ENCODE measurements around the gene STK32B.

Gene STK32B

GRCh38 chr4:5446595-5447226 lies 395.4 kb downstream of the STK32B start:
- DNase-seq (ENCODE audit: low read depth) = no peak

DNA sequence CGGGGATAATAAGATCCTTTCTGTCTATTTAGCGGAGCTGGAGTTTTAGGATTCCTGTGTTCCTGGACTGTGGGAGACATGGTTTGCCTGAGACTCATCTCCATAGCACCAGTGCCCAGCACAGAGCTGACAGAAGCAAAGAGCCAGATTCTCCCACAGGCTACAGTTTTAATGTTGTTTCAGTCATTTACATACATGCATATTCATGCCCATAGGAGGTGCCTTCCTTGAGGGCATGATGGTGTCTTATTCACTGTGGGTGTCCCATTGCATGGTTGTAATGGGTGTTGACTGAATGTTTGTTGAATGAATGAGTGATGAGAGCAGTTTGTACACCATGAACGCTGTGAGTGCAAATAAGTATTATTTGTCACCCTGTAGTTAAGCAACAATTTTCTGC lies 396.5 kb downstream of the STK32B start:
- no peak for DNase-seq (ENCODE audit: low read depth)

- no peak for DNase-seq (ENCODE audit: low read depth)
Measured at GRCh38 chr4:5448221-5448620, 396.9 kb downstream of the STK32B start.

GRCh38 chr4:5451243-5451642 lies 400.0 kb downstream of the STK32B start:
- no peak for DNase-seq (ENCODE audit: low read depth)

DNA sequence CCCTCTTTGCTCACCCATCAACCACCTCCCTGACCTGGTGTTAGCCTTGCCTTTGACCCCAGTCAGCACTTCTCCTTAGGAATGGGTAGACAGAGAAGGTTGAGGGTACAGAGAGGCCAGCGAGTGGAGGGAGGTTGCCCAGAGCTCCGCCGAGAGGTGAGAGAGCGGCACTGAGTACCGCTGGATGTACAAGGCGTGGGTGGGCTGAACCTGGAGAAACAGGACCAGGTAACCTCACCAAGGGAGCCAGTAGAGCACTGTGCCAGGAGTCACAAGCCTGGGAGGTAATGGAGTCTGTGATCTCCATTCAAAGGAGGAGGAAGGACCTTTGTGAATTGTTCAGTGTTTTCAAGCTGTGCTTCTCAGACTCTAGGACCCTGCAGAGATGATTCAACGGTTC lies 400.9 kb downstream of the STK32B start:
- no peak for DNase-seq (ENCODE audit: low read depth)

GRCh38 chr4:5455003-5455585 lies 403.8 kb downstream of the STK32B start:
- DNase-seq (ENCODE audit: low read depth) = no peak

DNA sequence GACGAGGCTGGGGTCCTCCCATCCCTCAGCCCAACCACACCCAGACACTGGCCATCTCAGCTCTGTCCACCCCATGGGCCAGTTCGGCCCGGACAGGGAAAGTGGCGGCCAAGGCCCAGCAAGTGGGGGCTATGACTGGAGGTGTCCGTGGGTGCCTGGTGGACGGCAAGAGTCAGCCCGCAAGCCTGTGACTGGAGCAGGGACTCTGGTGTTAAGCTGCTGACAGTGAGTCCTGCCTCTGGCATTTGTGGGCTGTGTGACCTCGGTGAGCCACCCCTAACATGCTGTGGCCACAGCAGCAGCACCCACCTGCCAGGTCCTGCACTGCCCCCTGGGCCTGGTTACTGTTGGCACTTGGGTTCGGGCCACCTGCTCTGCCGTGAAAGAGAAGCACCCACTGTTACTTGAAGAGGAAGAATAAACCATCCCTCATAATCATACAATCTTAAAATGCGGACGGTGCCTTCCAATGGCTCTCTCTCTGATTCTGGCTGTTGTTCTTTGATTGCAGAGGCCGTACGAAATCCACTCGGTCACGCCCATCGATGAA lies 405.1 kb downstream of the STK32B start:
- DNase-seq (ENCODE audit: low read depth) = no peak

DNA sequence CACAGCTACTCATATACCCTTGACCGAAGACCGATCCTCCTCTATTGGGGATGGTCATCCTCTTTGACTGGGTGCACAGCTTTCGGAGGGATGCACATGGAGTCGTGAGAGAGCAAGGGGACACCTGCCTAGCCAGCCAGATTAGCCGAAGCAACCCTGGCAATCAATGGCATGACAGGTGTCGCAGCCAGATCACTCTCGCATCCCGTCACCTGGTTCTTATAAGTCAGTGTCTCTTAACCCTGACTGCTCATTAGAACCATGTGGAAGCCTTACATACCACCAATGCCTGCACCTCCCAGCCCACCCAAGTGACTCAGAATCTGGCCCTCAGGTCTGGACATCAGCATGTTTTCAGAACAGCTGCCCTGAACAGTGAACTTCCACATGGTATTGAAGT lies 407.4 kb downstream of the STK32B start:
- no peak for DNase-seq (ENCODE audit: low read depth)

- no peak for DNase-seq (ENCODE audit: low read depth)
Measured at GRCh38 chr4:5459236-5459635, 408.0 kb downstream of the STK32B start.

DNA sequence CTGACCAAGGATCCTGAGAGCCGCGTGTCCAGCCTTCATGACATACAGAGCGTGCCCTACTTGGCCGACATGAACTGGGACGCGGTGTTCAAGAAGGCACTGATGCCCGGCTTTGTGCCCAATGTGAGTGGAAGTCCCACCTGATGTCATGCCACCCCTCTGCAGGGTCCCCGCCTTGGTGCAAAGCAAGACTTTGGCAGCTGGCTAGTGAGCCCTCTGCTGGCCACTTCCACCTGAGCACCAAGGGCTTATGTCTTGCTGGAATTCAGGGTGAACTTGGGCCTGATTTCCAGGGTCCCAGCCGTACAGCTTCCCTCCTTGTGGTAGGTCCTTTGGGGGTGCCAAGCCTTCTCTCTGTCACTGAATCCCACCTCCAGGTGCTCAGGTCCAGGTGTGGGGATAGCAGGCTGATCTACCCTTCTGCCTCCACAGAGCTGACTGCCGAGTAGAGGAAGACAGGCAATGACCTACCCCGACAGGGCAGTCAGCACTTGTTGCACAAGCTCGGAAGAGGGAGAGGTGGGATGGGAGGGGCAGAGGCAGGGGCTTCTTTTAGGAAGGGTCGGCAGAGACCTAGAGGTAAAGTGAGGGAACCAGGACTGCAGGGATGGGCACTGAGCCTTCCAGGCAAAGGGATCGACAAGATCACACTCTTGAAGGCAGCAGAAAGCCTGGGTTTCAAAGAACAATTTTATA lies 409.0 kb downstream of the STK32B start:
- DNase-seq (ENCODE audit: low read depth) = no peak

GRCh38 chr4:5461477-5461876 lies 410.2 kb downstream of the STK32B start:
- no peak for DNase-seq (ENCODE audit: low read depth)

DNA sequence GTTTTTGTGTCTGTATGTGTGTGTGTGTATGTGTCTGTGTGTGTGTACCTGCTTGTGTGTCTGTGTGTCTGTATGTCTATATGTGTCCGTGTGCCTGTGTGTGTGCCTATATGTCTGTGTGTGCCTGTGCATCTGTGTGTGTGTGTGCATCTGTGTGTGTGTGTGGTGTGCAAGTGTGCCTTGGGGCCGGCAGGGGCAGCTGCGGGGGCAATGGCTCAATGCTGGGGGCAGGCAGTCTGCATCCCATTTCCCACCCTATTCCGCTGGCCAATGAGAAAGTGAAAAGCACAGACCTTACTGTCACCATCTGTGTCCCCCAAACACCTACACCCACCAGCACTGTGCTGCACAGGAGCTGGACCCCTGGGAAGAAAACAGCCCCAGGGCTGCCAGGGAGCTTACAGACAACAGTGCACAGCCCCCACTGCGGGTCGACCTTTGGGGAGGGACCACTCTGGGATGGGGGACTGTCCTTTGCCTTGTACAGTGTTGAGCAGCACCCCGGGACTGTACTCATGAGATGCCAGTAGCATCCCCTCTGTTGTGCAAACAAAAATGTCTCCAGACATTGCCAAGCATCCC lies 411.1 kb downstream of the STK32B start:
- DNase-seq (ENCODE audit: low read depth) = no peak

DNA sequence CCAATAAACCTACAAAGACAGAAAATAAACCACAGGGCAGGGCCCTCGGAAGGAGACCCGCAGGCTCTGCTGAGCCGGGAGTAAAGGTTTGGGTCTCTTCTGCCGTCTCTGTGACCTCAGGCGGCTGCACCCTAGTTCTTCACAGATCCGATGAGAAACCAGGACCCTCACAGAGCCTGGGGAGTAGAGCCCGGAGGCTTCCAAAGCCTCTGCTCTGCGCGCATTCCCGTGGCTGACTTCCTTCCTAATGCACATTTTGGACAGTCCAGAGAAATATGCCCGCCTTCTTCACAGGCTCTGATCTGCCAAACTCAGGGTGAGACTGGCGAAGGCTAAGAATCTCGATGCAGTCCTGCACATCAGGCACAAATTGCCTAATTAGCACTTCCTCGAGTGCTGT lies 411.6 kb downstream of the STK32B start:
- DNase-seq (ENCODE audit: low read depth) = no peak

GRCh38 chr4:5463361-5463760 lies 412.1 kb downstream of the STK32B start:
- DNase-seq (ENCODE audit: low read depth) = no peak

- no peak for DNase-seq (ENCODE audit: low read depth)
Measured at GRCh38 chr4:5463936-5464650, 412.8 kb downstream of the STK32B start.

GRCh38 chr4:5465529-5465928 lies 414.2 kb downstream of the STK32B start:
- no peak for DNase-seq (ENCODE audit: low read depth)

GRCh38 chr4:5465956-5466355 lies 414.7 kb downstream of the STK32B start:
- no peak for DNase-seq (ENCODE audit: low read depth)

DNA sequence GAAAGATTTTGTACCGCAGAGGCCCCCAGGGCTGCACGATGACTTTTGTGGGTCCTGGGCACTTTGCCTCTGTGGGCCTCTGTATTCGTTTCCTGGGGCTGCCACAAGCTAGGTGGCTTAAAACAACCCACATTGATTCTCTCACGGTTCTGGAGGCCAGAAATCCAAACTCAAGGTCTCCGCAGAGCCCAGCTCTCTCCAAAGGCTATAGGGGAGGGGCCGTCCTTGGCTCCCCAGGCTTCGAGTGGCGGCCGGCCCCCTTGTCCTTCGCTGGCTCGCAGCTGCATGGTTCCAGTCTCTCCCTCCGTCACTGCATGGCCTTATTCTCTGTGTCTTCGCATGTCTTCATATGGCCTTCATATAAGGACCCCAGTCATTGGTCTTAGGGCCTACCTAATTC lies 415.8 kb downstream of the STK32B start:
- DNase-seq (ENCODE audit: low read depth) = no peak

GRCh38 chr4:5469151-5469775 lies 418.0 kb downstream of the STK32B start:
- no peak for DNase-seq (ENCODE audit: low read depth)

DNA sequence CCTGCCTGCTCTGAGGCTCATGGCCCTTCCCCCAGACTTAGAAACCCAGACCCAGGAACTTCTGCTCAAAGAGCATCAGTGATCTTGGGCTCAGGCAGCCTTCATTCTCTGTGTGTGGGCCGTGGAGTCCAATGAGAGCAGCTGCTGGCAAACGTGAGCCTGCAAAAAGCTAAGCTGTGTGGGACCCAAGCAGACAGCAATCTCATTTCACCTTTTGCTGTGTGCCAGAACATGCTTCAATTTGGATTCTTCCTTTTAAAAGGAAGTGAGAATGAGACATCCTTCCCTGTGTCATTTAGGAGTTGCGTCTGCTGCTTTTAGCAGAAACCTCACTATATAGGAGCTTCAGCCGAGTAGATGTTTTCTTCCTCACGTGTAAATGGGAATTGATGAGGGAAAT lies 418.6 kb downstream of the STK32B start:
- no peak for DNase-seq (ENCODE audit: low read depth)

DNA sequence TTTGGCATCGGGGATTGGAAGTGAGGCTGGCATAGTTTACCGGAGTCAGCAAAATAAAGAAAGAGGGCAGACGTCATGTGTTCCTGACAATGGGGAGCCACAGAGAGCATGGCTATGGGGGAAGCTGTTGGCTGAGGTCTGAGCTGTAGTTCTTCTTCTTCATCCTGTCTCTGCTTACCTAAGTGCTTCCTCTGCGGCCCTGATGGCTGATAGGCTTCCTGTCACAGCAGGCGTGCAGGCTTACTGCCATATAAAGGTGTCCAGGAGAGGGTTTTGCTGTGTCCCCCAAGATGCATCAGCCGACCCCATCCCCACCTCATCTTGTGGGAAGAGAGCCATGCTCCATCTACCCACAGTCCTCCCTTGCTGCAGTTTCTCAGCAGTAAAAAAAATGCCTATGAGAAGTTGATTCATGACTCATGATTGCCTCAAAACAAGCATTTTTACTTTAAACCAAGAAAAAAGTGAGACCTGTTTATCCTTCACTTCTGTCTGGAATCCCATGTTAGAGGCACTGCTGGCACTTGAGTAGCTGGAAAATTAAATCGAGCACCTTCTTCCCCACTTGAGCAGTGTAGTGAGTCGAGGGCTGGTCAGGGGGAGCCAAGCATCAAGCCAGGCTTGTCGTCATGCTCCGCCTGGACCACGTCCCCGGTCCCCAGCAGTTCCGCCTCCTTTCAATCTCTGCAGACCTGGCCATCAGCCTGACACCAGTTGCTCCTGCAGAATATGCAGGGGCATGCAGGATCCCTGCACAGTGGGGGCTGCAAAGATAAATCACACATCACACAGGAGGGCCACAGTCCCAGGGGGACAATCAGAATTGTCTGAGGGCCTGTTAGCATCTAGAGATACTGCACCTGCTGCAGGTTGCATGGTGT lies 419.3 kb downstream of the STK32B start:
- DNase-seq (ENCODE audit: low read depth) = no peak
